GM23248 (cell line): ENCODE results near the gene MET. TPM values are rescaled to one million over a fixed set of nuclear protein-coding genes. Genes with fewer than 3 reads are reported as not detected.

ENCODE experiments used
- DNase-seq: peaks from one replicate; pipeline ENCODE4 v3.0.0-alpha.2; 2015
- H2AFZ ChIP-seq: fragments of 200-600 bp; sonication (generic); 2 replicates; pipeline ENCODE4 v1.6.1; 2016; ENCODE audit warnings: antibody characterized with exemption
- H3F3A ChIP-seq: fragments of 200-600 bp; sonication (generic); 2 replicates; pipeline ENCODE4 v1.6.1; 2016; ENCODE audit warnings: mild to moderate bottlenecking, antibody characterized with exemption, mixed run types; ENCODE audit not compliant: insufficient read depth
- H3K27ac ChIP-seq: fragments of 200-600 bp; sonication (generic); 2 replicates; pipeline ENCODE4 v1.5.1; 2016; ENCODE audit warnings: mild to moderate bottlenecking
- H3K27me3 ChIP-seq: fragments of 200-600 bp; sonication (generic); replicated peaks from 2 replicates; pipeline ENCODE4 v1.6.1; 2016; ENCODE audit warnings: mild to moderate bottlenecking; ENCODE audit not compliant: insufficient read depth
- H3K36me3 ChIP-seq: fragments of 200-600 bp; sonication (generic); 2 replicates; pipeline ENCODE4 v1.6.1; 2016; ENCODE audit warnings: low read depth, mild to moderate bottlenecking
- H3K4me1 ChIP-seq: fragments of 200-600 bp; sonication (generic); 2 replicates; pipeline ENCODE4 v1.6.1; 2016; ENCODE audit warnings: mild to moderate bottlenecking; ENCODE audit not compliant: insufficient read depth
- H3K4me2 ChIP-seq: fragments of 200-600 bp; sonication (generic); one replicate; pipeline ENCODE4 v1.6.1; 2016; ENCODE audit warnings: mild to moderate bottlenecking; ENCODE audit not compliant: unreplicated experiment
- H3K4me3 ChIP-seq: fragments of 200-600 bp; sonication (generic); 2 replicates; pipeline ENCODE4 v1.5.1; 2016; ENCODE audit warnings: mild to moderate bottlenecking
- H3K79me2 ChIP-seq: fragments of 200-600 bp; sonication (generic); 2 replicates; pipeline ENCODE4 v1.6.1; 2016; ENCODE audit warnings: mild to moderate bottlenecking; ENCODE audit not compliant: insufficient read depth
- H3K9ac ChIP-seq: fragments of 200-600 bp; sonication (generic); 2 replicates; pipeline ENCODE4 v1.6.1; 2016; ENCODE audit warnings: mild to moderate bottlenecking
- H3K9me2 ChIP-seq: fragments of 200-600 bp; sonication (generic); 2 replicates; pipeline ENCODE4 v1.6.1; 2016; ENCODE audit warnings: mixed run types, mild to moderate bottlenecking, moderate library complexity; ENCODE audit not compliant: insufficient read depth
- H3K9me3 ChIP-seq: fragments of 200-600 bp; sonication (generic); one replicate; pipeline ENCODE4 v1.6.1; 2017; ENCODE audit warnings: low read depth
- H4K20me1 ChIP-seq: fragments of 200-600 bp; sonication (generic); 2 replicates; pipeline ENCODE4 v1.6.0; 2016; ENCODE audit not compliant: insufficient read depth
- EZH2 ChIP-seq: fragments of 200-600 bp; sonication (generic); IDR thresholded peaks from 2 replicates; pipeline ENCODE4 v1.6.1; 2018; ENCODE audit warnings: antibody characterized with exemption, mild to moderate bottlenecking; ENCODE audit not compliant: insufficient read depth, poor library complexity, severe bottlenecking
- EZH2phosphoT487 ChIP-seq: fragments of 200-600 bp; sonication (generic); IDR thresholded peaks from 2 replicates; pipeline ENCODE4 v1.6.1; 2018; ENCODE audit warnings: antibody characterized with exemption, moderate library complexity, mild to moderate bottlenecking, low read depth; ENCODE audit not compliant: insufficient read depth
- whole genome bisulfite sequencing, 2 experiments: methylation state at CpG; one replicate each; pipeline ENCODE4 v1.1.6; 2015 to 2017; ENCODE audit warnings: low lambda C conversion rate in 2 of 2, low coverage in 1 of 2; ENCODE audit errors: missing lambda C conversion rate in 2 of 2; 5-methylcytosine and 5-hydroxymethylcytosine counted together
- in situ Hi-C: fragments of 300-500 bp; cut with MboI; formaldehyde crosslinking; loops from 2 replicates; pipeline ENCODE4 v1.15.0; 2020
- polyA plus RNA-seq: library from polyadenylated mRNA; unstranded; fragments of >200 nt; fragmentation: Nextera tagmentation; extraction: Ambion mirVana; gene quantifications from 2 replicates; pipeline ENCODE4 v1.2.1, GENCODE V29; 2016
- total RNA-seq: library from RNA; depleted of rRNA; stranded (reverse); fragments of >200 nt; shearing (Covaris generic); gene quantifications from 2 replicates; pipeline ENCODE4 v1.2.3, GENCODE V29; 2014

MET gene
- total and polyA plus RNA-seq, 2 experiments from 2014 or later: 25.3 to 62.3 TPM

DNA sequence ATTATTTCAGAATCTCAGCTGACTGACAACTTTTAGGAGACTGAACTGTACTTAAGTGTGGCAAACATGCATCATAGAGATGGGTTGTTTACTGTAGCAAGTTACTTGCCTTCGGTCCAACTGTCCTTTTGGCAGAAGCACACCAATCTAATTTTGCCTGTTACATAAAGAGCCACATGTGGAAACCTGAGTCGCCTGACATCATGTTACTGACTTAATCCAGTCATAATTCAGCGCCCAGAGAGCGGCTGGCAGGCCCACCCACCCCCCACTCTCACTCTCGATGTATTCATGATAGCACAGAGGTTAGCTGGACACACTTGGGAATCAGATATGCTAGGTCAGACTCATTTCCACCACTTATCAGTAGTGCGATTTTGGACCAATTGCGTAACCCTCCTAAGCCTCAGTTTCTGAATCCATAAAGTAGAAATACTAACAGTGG lies 133.1 kb downstream of the MET start:
- no peaks in the 10 kb centered on the region for H3K27me3 ChIP-seq
- H3K27ac ChIP-seq: no peak overlapping the region
- in situ Hi-C loops: loop anchor here (10.0 kb wide), 2 partner anchors 130 to 210 kb away; partner anchors contain the start of gene MET
- H2AFZ ChIP-seq: peak overlapping the region; percentile 56
- H3K79me2 ChIP-seq: no peaks in the 10 kb centered on the region
- H3F3A ChIP-seq: peaks cover 42% of the 10 kb centered on the region
- H3K4me1 ChIP-seq: peaks cover 61% of the 10 kb centered on the region
- H3K4me3 ChIP-seq: no peak overlapping the region
- no peaks in the 10 kb centered on the region for H3K36me3 ChIP-seq
- peak overlapping the region; percentile 15 for H3K4me2 ChIP-seq
- H4K20me1 ChIP-seq: no peaks in the 10 kb centered on the region
- H3K9ac ChIP-seq: no peak overlapping the region
- 23 to 31% methylated on average over 7 of the region's 7 CpGs for WGBS, 2 experiments
- TF ChIP-seq EZH2 (no peak), EZH2phosphoT487 (no peak)
- no peaks in the 10 kb centered on the region for H3K9me3 ChIP-seq
- no peaks in the 10 kb centered on the region for H3K9me2 ChIP-seq
- DNase-seq: peak; percentile 76

DNA sequence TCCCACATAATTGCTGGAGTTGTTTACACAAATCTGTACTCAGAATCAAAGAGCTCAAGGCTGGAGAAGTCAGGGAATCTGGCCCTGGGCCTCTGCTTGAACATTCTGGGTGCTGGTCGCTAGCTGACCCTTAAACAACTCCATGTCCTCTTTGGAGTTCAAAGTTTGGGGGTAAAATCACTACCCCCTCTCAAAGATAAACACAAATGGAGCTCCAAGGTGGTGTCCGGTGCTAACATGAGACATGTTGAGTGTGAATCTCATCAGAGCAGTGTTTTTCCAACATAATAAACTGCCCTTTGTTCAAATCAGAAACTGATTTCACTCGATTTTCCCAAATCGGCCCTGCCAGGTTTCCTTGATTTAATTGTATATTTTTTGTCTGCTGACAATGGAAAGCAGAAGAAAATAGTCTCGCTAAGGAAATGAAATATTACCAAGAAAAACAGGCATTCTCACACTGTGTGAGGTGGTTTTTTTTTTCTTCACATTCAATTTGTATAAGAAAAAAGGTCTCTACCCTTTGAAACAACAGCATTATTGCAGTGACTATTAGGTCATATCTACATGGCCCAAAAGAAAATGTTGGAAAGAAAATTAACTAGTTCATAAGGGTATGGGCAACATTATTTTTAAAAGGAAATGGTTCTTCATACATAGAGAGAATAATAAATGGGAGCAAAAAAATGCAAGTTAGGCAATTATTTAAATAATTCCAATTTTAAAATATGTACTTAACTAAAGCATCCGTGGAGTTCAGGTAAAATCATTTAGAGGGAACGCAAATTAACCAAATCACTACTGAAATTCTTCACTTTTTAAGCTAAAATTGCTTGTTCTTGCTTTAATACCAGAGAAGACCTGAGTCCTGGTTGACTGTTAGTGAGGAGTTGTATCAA lies 134.3 kb downstream of the MET start:
- DNase-seq: no peak
- Histone ChIP-seq H2AFZ (peak overlapping the region; percentile 56; the same call in 1 of the 2 replicates), H3K79me2 (no peaks in the 10 kb centered on the region), H3K27ac (no peak overlapping the region), H3F3A (peaks cover 38% of the 10 kb centered on the region), H3K9me2 (no peaks in the 10 kb centered on the region), H3K4me2 (no peak overlapping the region), H3K4me1 (peaks cover 60% of the 10 kb centered on the region), H3K27me3 (no peaks in the 10 kb centered on the region), H3K4me3 (no peak overlapping the region), H4K20me1 (no peaks in the 10 kb centered on the region), H3K9ac (no peak overlapping the region), H3K9me3 (no peaks in the 10 kb centered on the region), H3K36me3 (no peaks in the 10 kb centered on the region)
- in situ Hi-C loops: loop anchor here (10.0 kb wide), 2 partner anchors 131 to 211 kb away; partner anchors contain the start of gene MET
- 94% methylated on average over 7 of the region's 7 CpGs for WGBS, 2 experiments
- TF ChIP-seq EZH2 (no peak), EZH2phosphoT487 (no peak)

DNA sequence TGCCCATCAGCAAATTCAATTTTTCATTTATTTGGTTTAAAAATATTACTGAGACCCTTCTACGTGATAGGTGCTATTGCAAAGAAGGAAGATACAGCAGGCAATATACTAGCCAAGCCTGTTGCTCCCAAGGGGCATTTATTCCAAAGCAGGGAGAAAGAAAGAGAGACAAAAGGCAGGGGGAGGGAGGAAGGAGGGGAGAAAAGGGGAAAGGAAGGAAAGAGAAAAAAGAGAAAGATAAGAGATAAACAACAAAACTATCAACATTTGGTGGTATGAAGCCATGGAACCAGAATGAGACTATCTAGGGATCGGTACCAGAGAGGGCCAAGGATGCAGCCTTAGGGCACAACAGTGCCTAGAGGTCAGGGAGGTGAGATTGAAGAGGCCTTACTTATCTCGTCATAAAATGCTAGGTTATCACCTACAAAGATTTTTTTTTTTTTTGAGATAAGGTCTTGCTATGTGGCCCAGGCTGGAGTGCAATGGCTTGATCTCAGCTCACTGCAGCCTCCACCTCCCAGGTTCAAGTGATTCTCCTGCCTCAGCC lies 135.1 kb downstream of the MET start:
- Histone ChIP-seq H2AFZ (no peak overlapping the region), H3F3A (peaks cover 30% of the 10 kb centered on the region), H3K4me2 (no peak overlapping the region), H3K9ac (no peak overlapping the region), H3K4me1 (peaks cover 52% of the 10 kb centered on the region), H3K36me3 (no peaks in the 10 kb centered on the region), H3K79me2 (no peaks in the 10 kb centered on the region), H3K27ac (no peak overlapping the region), H3K4me3 (no peak overlapping the region), H3K27me3 (no peaks in the 10 kb centered on the region), H3K9me2 (no peaks in the 10 kb centered on the region), H4K20me1 (no peaks in the 10 kb centered on the region), H3K9me3 (no peaks in the 10 kb centered on the region)
- no peak for TF ChIP-seq EZH2
- in situ Hi-C loops: loop anchor here (10.0 kb wide), 2 partner anchors 132 to 212 kb away; partner anchors contain the start of gene MET
- WGBS, 2 experiments: 96 to 98% methylated on average over 3 of the region's 3 CpGs
- DNase-seq: no peak

DNA sequence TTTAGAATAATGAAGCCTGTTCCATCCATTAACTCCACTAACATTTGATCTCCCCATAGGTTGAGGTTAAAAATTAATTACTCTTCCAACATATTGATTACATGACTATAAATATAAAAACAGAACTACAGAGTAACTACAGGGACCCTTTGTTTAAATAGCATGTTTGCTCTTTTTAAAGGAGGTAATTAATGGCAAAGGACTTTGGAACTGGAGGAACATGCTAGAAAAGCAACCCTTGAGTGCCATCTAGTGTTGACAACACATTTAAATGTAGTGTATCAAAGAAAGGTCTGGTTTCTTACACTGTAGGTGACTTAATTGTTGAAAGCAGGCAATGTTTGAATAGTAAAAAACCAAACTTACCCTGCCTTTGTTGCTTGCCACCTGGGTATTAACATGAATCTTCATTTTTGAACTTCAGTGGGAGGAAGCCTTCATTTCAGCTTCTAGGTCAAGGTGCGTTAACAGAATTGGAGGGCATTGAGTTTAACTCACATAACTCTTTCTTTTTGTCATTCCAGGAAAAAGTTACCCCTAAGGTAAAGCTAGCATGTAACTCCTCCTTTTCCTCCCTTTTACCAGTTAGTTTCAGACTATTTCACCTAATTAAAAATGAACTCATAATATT lies 137.8 kb downstream of the MET start:
- 94 to 96% methylated on average over 1 of the region's 1 CpG for WGBS, 2 experiments
- peaks cover 41% of the 10 kb centered on the region for H3K4me1 ChIP-seq
- H3K9ac ChIP-seq: peak overlapping the region; percentile 31; the same call in 1 of the 2 replicates
- H3F3A ChIP-seq: peaks cover 11% of the 10 kb centered on the region; the same call in 1 of the 2 replicates
- DNase-seq: peak; percentile 83
- 0 out of 2 replicates have a peak overlapping the region, but pooled peaks have one; percentile 2 for H2AFZ ChIP-seq
- no peaks in the 10 kb centered on the region for H3K27me3 ChIP-seq
- H3K79me2 ChIP-seq: no peaks in the 10 kb centered on the region
- in situ Hi-C loops: loop anchor here (10.0 kb wide), 4 partner anchors 135 to 635 kb away; partner anchors contain the start of gene MET
- H3K4me2 ChIP-seq: peak overlapping the region; percentile 58
- H3K9me2 ChIP-seq: no peaks in the 10 kb centered on the region
- H3K4me3 ChIP-seq: peak overlapping the region; percentile 17; the same call in 1 of the 2 replicates
- no peak for TF ChIP-seq EZH2phosphoT487
- no peak for TF ChIP-seq EZH2
- no peaks in the 10 kb centered on the region for H3K36me3 ChIP-seq
- H3K9me3 ChIP-seq: no peaks in the 10 kb centered on the region
- no peaks in the 10 kb centered on the region for H4K20me1 ChIP-seq
- peak overlapping the region; percentile 55 for H3K27ac ChIP-seq
